ENCODE data around the gene ELOVL6. TPM values are rescaled to one million over a fixed set of nuclear protein-coding genes. Genes with fewer than 3 reads are reported as not detected.

ELOVL6 gene
- polyA plus RNA-seq, 1 experiment: 30.7 TPM

- Histone ChIP-seq H3K9me3 (ENCODE audit: control insufficient read depth, insufficient read depth, low read length) (no peaks in the 10 kb centered on the region), H3K4me3 (ENCODE audit: low read depth, low read length) (no peak overlapping the region), H3K27me3 (ENCODE audit: control insufficient read depth, insufficient read depth, low read length) (no peaks in the 10 kb centered on the region), H3K27ac (ENCODE audit: low read depth, low read length) (no peak overlapping the region)
- DNase-seq (ENCODE audit: low read depth, low spot score): no peak
- ChIA-PET CTCF (no interaction called here), POLR2A (no interaction called here)
- TF ChIP-seq CTCF (IDR thresholded peaks at IDR 0.05; ENCODE audit: low read depth, low read length): no peak
Measured at GRCh38 chr4:110122201-110122600, 76.2 kb downstream of the ELOVL6 start.

- TF ChIP-seq CTCF (IDR thresholded peaks at IDR 0.05; ENCODE audit: low read depth, low read length): no peak
- Histone ChIP-seq H3K27me3 (ENCODE audit: control insufficient read depth, insufficient read depth, low read length) (no peaks in the 10 kb centered on the region), H3K27ac (ENCODE audit: low read depth, low read length) (no peak overlapping the region), H3K9me3 (ENCODE audit: control insufficient read depth, insufficient read depth, low read length) (no peaks in the 10 kb centered on the region), H3K4me3 (ENCODE audit: low read depth, low read length) (no peak overlapping the region)
- CTCF ChIA-PET: no interaction called here
- POLR2A ChIA-PET: interaction anchor here (0.7 kb wide), 1 partner anchor 10 kb away, joined by 4 read pairs; no protein-coding TSS in a partner anchor
- no peak for DNase-seq (ENCODE audit: low read depth, low spot score)
Measured at GRCh38 chr4:110120506-110120905, 77.9 kb downstream of the ELOVL6 start.

- ChIA-PET POLR2A (no interaction called here), CTCF (interaction anchor here (1.0 kb wide), 1 partner anchor 70 kb away, joined by 5 read pairs; no protein-coding TSS in a partner anchor)
- TF ChIP-seq CTCF (IDR thresholded peaks at IDR 0.05; ENCODE audit: low read depth, low read length): no peak
- Histone ChIP-seq H3K27me3 (ENCODE audit: control insufficient read depth, insufficient read depth, low read length) (no peaks in the 10 kb centered on the region), H3K9me3 (ENCODE audit: control insufficient read depth, insufficient read depth, low read length) (no peaks in the 10 kb centered on the region), H3K4me3 (ENCODE audit: low read depth, low read length) (no peak overlapping the region), H3K27ac (ENCODE audit: low read depth, low read length) (no peak overlapping the region)
- peak; percentile 32 for DNase-seq (ENCODE audit: low read depth, low spot score)
Measured at GRCh38 chr4:110119880-110120279, 78.5 kb downstream of the ELOVL6 start.

- CTCF ChIA-PET: interaction anchor here (1.0 kb wide), 1 partner anchor 70 kb away, joined by 5 read pairs; no protein-coding TSS in a partner anchor
- no peak overlapping the region for H3K4me3 ChIP-seq (ENCODE audit: low read depth, low read length)
Measured at GRCh38 chr4:110119337-110119736, 79.1 kb downstream of the ELOVL6 start.

GRCh38 chr4:110112056-110112455 lies 86.4 kb downstream of the ELOVL6 start:
- Histone ChIP-seq H3K27ac (ENCODE audit: low read depth, low read length) (no peak overlapping the region), H3K27me3 (ENCODE audit: control insufficient read depth, insufficient read depth, low read length) (no peaks in the 10 kb centered on the region), H3K4me3 (ENCODE audit: low read depth, low read length) (no peak overlapping the region), H3K9me3 (ENCODE audit: control insufficient read depth, insufficient read depth, low read length) (no peaks in the 10 kb centered on the region)
- no peak for DNase-seq (ENCODE audit: low read depth, low spot score)
- ChIA-PET CTCF (no interaction called here), POLR2A (no interaction called here)
- no peak for TF ChIP-seq CTCF (IDR thresholded peaks at IDR 0.05; ENCODE audit: low read depth, low read length)

More at GRCh38 chr4:110119337-110119736, 79.1 kb downstream of the ELOVL6 start:
- H3K9me3 ChIP-seq (ENCODE audit: control insufficient read depth, insufficient read depth, low read length): no peaks in the 10 kb centered on the region
- no peak for DNase-seq (ENCODE audit: low read depth, low spot score)
- H3K27me3 ChIP-seq (ENCODE audit: control insufficient read depth, insufficient read depth, low read length): no peaks in the 10 kb centered on the region
- POLR2A ChIA-PET: no interaction called here
- no peak overlapping the region for H3K27ac ChIP-seq (ENCODE audit: low read depth, low read length)
- no peak for TF ChIP-seq CTCF (IDR thresholded peaks at IDR 0.05; ENCODE audit: low read depth, low read length)

All from AG04450 (cell line).